LNCaP clone FGC (cell line): Measurements from ENCODE around the gene KRT81.

ENCODE experiments used
- DNase-seq: peaks from one replicate; pipeline ENCODE4 v3.0.0-alpha.2; 2011; ENCODE audit warnings: low read depth
- H3K4me3 ChIP-seq: 2 replicates; pipeline ENCODE4 v1.5.1; 2011; ENCODE audit warnings: mild to moderate bottlenecking, low read depth, low read length, control low read depth
- CTCF ChIP-seq: IDR thresholded peaks from 2 replicates; pipeline ENCODE4 v1.5.1; 2012; ENCODE audit warnings: mild to moderate bottlenecking; ENCODE audit not compliant: control insufficient read depth, insufficient read depth; ENCODE audit errors: extremely low read depth

The KRT81 gene

GRCh38 chr12:52270541-52271070 lies 20.7 kb downstream of the KRT81 start:
- DNase-seq: no peak
- H3K4me3 ChIP-seq: no peak overlapping the region
- no peak for TF ChIP-seq CTCF

GRCh38 chr12:52268212-52268611 lies 23.1 kb downstream of the KRT81 start:
- TF ChIP-seq CTCF: no peak
- no peak overlapping the region for H3K4me3 ChIP-seq
- DNase-seq: no peak

- no peak for DNase-seq
- H3K4me3 ChIP-seq: no peak overlapping the region
- no peak for TF ChIP-seq CTCF
These were observed 23.6 kb downstream of the KRT81 start for GRCh38 chr12:52267699-52268098.

GRCh38 chr12:52267266-52267665 lies 24.1 kb downstream of the KRT81 start:
- no peak for DNase-seq
- H3K4me3 ChIP-seq: no peak overlapping the region
- TF ChIP-seq CTCF: no peak

- no peak for DNase-seq
- TF ChIP-seq CTCF: no peak
These were observed 24.8 kb downstream of the KRT81 start for GRCh38 chr12:52266514-52266913.

GRCh38 chr12:52264435-52264825 lies 26.9 kb downstream of the KRT81 start:
- no peak for TF ChIP-seq CTCF
- no peak overlapping the region for H3K4me3 ChIP-seq
- no peak for DNase-seq

More at GRCh38 chr12:52266514-52266913, 24.8 kb downstream of the KRT81 start:
- H3K4me3 ChIP-seq: no peak overlapping the region

- no peak overlapping the region for H3K4me3 ChIP-seq
- no peak for DNase-seq
- no peak for TF ChIP-seq CTCF
These were observed 27.4 kb downstream of the KRT81 start for GRCh38 chr12:52263761-52264434.
